ENCODE measurements around the gene BATF.

Gene BATF

GRCh38 chr14:75577729-75578101, 55.4 kb downstream of the BATF start:
- TF ChIP-seq REST (IDR thresholded peaks at IDR 0.05; ENCODE audit: insufficient read depth in 1 of 2, low read depth in 2 of 2, low read length in 2 of 2): no peak
- TF ChIP-seq SIN3A (IDR thresholded peaks at IDR 0.05; ENCODE audit: borderline replicate concordance, insufficient read depth, low read length): no peak
- no peak for TF ChIP-seq TAF1 (IDR thresholded peaks at IDR 0.05; ENCODE audit: borderline replicate concordance, insufficient read depth, low read length)

- TF ChIP-seq REST (IDR thresholded peaks at IDR 0.05; ENCODE audit: insufficient read depth in 1 of 2, low read depth in 2 of 2, low read length in 2 of 2) (no peak), POLR2AphosphoS5 (IDR thresholded peaks at IDR 0.05; ENCODE audit: low read depth, low read length) (no peak), TAF1 (IDR thresholded peaks at IDR 0.05; ENCODE audit: borderline replicate concordance, insufficient read depth, low read length) (no peak), FOXP2 (optimal IDR thresholded peaks at IDR 0.05; ENCODE audit: borderline replicate concordance, extremely low read depth, extremely low read length, insufficient read depth) (no peak), SIN3A (IDR thresholded peaks at IDR 0.05; ENCODE audit: borderline replicate concordance, insufficient read depth, low read length) (no peak)
These were observed 56.0 kb downstream of the BATF start, which contains the start of gene FLVCR2 for GRCh38 chr14:75578102-75578785. TSS of gene FLVCR2 (plus strand) at chr14:75578620. CDS start at chr14:75578973, 353 bp downstream.

DNA sequence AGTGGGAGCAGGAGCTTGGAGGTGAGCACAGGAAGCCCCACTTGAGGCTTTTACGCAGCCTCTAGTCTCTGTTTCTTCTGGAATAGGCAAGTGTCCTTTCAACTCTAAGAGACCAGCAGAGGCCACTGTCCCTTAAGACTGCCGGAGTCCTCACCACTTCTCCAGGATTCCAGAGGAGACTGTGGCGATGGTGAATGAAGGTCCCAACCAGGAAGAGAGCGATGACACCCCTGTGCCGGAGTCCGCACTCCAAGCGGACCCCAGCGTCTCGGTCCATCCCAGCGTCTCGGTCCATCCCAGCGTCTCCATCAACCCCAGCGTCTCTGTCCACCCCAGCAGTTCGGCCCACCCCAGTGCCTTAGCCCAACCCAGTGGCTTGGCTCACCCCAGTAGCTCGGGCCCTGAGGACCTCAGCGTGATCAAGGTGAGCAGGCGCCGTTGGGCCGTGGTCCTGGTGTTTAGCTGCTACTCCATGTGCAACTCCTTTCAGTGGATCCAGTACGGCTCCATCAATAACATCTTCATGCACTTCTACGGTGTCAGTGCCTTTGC, 56.6 kb downstream of the BATF start:
- TF ChIP-seq TAF1 (IDR thresholded peaks at IDR 0.05; ENCODE audit: borderline replicate concordance, insufficient read depth, low read length) (no peak), REST (IDR thresholded peaks at IDR 0.05; ENCODE audit: insufficient read depth in 1 of 2, low read depth in 2 of 2, low read length in 2 of 2) (no peak), FOXP2 (optimal IDR thresholded peaks at IDR 0.05; ENCODE audit: borderline replicate concordance, extremely low read depth, extremely low read length, insufficient read depth) (no peak), POLR2AphosphoS5 (IDR thresholded peaks at IDR 0.05; ENCODE audit: low read depth, low read length) (no peak), SIN3A (IDR thresholded peaks at IDR 0.05; ENCODE audit: borderline replicate concordance, insufficient read depth, low read length) (no peak)

- TF ChIP-seq SIN3A (IDR thresholded peaks at IDR 0.05; ENCODE audit: borderline replicate concordance, insufficient read depth, low read length) (no peak), TAF1 (IDR thresholded peaks at IDR 0.05; ENCODE audit: borderline replicate concordance, insufficient read depth, low read length) (no peak), FOXP2 (optimal IDR thresholded peaks at IDR 0.05; ENCODE audit: borderline replicate concordance, extremely low read depth, extremely low read length, insufficient read depth) (no peak), POLR2AphosphoS5 (IDR thresholded peaks at IDR 0.05; ENCODE audit: low read depth, low read length) (no peak)
These were observed 57.1 kb downstream of the BATF start for GRCh38 chr14:75579338-75579864.

- no peak for TF ChIP-seq SIN3A (IDR thresholded peaks at IDR 0.05; ENCODE audit: borderline replicate concordance, insufficient read depth, low read length)
- TF ChIP-seq REST (IDR thresholded peaks at IDR 0.05; ENCODE audit: insufficient read depth in 1 of 2, low read depth in 2 of 2, low read length in 2 of 2): no peak
- TF ChIP-seq TAF1 (IDR thresholded peaks at IDR 0.05; ENCODE audit: borderline replicate concordance, insufficient read depth, low read length): no peak
- TF ChIP-seq POLR2AphosphoS5 (IDR thresholded peaks at IDR 0.05; ENCODE audit: low read depth, low read length): no peak
- no peak for TF ChIP-seq FOXP2 (optimal IDR thresholded peaks at IDR 0.05; ENCODE audit: borderline replicate concordance, extremely low read depth, extremely low read length, insufficient read depth)
These were observed 57.6 kb downstream of the BATF start for GRCh38 chr14:75579882-75580281.

All from PFSK-1 (cell line).